HG02798 (cell line): ENCODE measurements around the gene CUX1.
"Not testable (repeated sequence)": the region's sequence is repeated elsewhere in the genome, so short reads cannot be mapped to it uniquely, and the experiment has no call there.

ENCODE experiments used
- ATAC-seq: cut with Tn5 transposase; IDR thresholded peaks from one replicate; pipeline ENCODE4 v1.9.1; 2021; ENCODE audit warnings: mild to moderate bottlenecking; ENCODE audit not compliant: unreplicated experiment, poor library complexity

Gene CUX1

GRCh38 chr7:101964680-101965452, 147.4 kb downstream of the CUX1 start:
- ATAC-seq = no peak

- ATAC-seq = no peak
These were observed 151.5 kb downstream of the CUX1 start for GRCh38 chr7:101968720-101969466.

- no peak for ATAC-seq
These were observed 152.7 kb downstream of the CUX1 start for GRCh38 chr7:101969997-101970585.

- ATAC-seq = no peak
These were observed 153.4 kb downstream of the CUX1 start for GRCh38 chr7:101970801-101971200.

GRCh38 chr7:101971457-101971856, 154.0 kb downstream of the CUX1 start:
- ATAC-seq = no peak

- no peak for ATAC-seq
These were observed 155.2 kb downstream of the CUX1 start for GRCh38 chr7:101972627-101973026.

GRCh38 chr7:101973130-101973529, 155.7 kb downstream of the CUX1 start:
- ATAC-seq = no peak

- no peak for ATAC-seq
These were observed 157.0 kb downstream of the CUX1 start for GRCh38 chr7:101974393-101974792.

- no peak for ATAC-seq
These were observed 157.6 kb downstream of the CUX1 start for GRCh38 chr7:101975046-101975445.

- ATAC-seq = no peak
These were observed 159.0 kb downstream of the CUX1 start for GRCh38 chr7:101976411-101976810.

GRCh38 chr7:101977249-101977648, 159.8 kb downstream of the CUX1 start:
- ATAC-seq = no peak

- ATAC-seq = no peak
These were observed 161.3 kb downstream of the CUX1 start for GRCh38 chr7:101978683-101979082.

- ATAC-seq = no peak
These were observed 165.9 kb downstream of the CUX1 start for GRCh38 chr7:101983147-101983811.

GRCh38 chr7:101984133-101984879, 166.9 kb downstream of the CUX1 start:
- ATAC-seq = no peak

- ATAC-seq = no peak
These were observed 167.9 kb downstream of the CUX1 start for GRCh38 chr7:101985057-101985902.

GRCh38 chr7:101985903-101986734, 168.7 kb downstream of the CUX1 start:
- ATAC-seq = no peak

- no peak for ATAC-seq
These were observed 170.1 kb downstream of the CUX1 start for GRCh38 chr7:101987494-101987893.

- ATAC-seq = not testable (repeated sequence)
These were observed 170.6 kb downstream of the CUX1 start for GRCh38 chr7:101988060-101988459.
